NCI-H774 (cell line): ENCODE results near the gene MCC.

ENCODE experiments used
- DNase-seq: peaks from one replicate; lab custom pipeline; 2025; lab: John Stamatoyannopoulos, UW

The MCC gene

GRCh38 chr5:113202287-113202686 lies 286.0 kb downstream of the MCC start:
- no peak for DNase-seq

DNA sequence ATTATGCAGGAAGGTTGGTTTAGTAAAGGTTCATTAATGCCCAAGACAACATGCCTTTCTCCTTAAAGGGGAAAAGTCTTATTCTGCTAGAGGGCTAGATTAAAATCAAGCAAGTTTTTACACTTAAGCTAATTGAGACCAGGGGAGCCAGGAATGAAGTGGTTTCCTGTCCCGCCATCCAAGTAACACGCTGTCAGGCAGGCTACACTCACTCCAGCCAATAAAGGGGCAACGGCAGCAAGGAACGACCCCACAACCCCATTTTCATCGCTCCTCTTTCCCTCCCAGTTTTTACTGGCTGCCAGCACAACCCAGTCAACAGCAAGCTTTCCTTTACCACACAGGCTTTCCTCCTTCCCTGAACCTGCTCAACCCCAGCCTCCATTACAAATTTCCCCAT lies 286.5 kb downstream of the MCC start:
- no peak for DNase-seq

DNA sequence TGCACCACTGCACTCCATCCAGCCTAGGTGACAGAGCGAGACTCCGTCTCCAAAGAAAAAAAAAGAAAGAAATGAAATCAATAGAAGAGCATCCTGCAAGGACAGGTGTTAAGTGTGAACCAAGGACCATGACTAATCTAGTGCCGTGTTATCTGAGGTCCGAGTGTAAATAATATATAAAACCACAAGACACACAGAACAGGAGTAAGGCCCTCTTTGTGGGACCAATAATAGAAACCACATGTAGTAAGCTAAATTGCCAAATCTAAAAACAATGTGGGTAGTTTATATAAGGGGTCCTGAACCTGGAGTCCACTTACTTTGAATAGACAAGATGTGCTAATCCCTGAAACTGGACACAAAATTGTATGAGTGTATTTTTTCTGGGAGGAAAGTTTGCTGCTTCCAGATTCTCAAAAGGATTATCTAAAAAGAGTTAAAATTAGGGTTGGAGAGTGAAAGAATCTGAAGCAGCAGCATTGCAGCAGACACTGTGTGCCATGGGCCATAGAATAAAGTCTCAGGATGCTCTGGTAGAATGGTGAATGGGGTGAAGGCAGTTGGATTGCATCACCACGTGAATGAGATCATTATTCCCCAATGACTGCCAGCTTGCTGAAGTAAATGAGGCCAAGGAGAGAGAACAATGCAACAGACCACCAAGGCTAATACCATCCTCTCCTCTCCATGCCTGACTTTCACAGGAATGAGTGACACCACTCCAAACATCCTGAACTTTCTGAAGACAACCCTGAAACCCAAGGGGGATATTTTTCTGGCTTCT lies 288.9 kb downstream of the MCC start:
- DNase-seq: no peak

DNA sequence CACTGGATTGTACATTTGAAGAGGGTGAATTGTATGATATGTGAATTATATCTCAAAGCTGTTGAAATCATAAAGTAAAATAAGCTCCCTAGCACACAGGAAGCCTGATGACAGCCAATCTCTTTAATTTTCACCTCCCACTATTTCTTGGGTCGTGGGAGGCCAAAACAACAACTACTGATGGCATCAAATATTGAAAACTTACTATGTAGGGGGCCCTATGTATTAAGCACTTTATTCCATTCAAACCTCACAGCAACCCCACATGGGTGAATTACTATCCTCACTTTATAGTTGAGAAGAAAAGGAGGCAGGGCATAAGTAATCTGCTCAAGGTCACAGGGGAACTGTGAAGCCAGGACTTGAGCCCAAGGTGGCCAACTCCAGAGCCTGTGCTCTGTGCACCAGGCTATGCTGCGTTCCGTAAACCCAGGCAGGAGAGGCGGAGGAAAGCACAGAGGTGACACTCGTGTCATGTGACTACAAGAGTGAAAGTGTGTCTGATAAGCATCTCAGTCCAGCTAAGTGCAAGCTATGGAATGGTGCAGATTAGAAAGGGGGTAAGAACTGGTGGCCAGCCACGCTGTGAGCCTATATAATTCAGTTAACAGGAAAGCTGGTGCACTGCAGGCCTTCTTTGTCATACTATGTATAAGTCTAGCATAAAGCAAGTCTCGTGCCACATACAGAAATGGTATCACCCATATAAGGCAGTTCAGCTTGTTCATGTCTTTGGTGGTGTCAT lies 290.6 kb downstream of the MCC start:
- DNase-seq: no peak

DNA sequence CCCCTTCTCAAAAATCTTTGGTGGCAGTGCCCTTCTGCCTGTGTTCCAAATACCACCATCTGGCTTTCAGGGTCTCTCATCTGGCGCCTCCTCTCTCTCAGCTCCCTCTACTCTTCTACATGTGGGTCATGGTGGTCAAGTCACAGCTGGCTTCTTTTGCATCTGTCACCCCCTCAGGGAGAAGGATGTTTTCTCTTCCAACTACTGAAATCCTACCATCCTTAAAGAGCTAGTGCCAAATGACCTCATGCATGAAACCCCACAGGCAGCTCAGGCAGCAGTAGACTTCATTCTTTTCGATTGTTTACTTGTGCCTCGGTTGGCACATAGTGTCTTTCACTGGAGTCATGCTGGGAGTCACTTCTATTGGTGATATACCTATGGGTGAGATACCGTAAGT lies 292.5 kb downstream of the MCC start:
- DNase-seq: no peak

GRCh38 chr5:113195251-113195650 lies 293.0 kb downstream of the MCC start:
- no peak for DNase-seq

DNA sequence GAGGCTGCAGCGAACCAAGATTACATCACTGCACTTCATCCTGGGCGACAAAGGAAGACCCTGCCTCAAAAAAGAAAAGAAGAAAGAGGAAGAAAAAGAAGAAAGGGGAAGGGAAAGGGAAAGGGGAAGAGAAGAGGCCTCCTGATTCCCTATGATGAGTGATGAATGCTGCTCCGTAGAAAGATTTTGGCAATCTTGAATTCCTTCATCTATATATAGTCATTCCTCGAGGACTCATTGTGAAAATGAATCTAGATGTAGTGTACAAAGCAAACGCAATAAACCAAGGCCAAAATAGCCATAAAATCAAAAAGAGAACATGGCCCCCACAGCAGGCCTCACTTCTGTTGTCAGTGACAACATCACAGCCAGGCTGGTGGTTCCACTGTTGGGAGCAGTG lies 293.7 kb downstream of the MCC start:
- DNase-seq: no peak

GRCh38 chr5:113194125-113194524 lies 294.1 kb downstream of the MCC start:
- no peak for DNase-seq

DNA sequence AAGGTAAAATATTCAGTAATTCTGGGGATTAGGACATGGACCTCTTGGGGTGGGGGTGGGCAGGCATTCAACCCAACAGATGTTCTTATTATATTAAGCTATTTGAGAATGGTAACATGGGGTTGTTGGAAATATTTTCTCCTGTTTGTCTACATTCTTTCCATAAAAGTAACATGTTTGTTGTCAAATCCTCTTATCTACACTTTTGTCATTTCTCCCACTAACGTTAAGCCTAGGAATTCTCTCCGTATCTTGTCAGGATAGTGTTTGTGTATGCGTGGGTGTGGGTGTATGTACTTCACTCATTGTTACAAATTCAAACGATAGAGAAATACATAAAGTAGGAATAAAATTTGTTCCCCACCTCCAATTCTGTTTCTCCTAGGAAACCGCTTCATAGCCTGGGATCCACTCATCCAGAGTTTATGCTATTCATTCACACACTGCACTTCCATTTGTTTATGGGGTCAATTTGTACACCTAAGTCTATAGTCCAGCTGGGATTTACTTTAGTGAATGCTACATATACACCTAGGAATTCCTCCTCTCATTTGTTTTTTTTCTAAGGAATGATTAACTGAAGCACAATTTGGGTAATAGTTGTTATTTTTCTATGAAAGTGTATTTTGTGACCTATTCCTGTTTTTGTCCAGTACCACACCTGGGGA lies 294.8 kb downstream of the MCC start:
- no peak for DNase-seq

DNA sequence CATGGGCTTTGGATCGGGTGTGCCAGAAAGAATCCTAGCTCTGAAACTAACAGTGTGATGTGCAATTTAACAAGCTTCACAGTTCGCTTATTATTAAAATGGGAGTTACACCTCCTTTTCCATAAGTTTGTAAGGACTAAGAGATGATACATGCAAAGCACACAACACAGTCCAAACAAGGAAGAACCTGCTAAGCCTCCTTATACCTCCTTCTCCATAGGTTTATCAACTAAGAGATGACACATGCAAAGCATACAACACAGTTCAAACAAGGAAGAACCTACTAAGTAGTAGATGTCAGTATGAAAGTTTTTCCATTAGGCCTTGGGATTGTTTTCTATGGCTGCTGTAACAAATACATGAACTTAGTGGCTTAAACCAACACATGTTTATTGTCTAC lies 295.7 kb downstream of the MCC start:
- DNase-seq: no peak

DNA sequence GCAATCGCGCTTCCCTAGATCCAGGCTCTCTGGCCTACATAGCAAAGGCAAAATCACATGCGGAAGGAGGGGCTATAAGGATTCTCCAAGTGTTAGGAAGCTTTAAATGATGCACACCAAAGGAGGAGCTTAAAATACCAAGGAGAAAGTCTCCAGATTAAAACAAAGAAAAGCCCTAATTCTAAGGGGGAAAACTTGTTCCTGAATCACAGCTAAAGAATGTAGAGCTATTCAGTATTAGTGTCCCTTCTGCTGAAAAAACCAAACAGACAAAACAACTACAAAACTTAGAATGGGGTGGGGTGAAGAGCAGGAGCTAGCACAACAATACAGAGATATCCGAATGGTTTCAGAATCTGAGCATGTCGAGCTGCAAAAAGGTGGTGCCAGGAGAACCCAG lies 297.9 kb downstream of the MCC start:
- DNase-seq: no peak

GRCh38 chr5:113189291-113189690 lies 299.0 kb downstream of the MCC start:
- DNase-seq: no peak

DNA sequence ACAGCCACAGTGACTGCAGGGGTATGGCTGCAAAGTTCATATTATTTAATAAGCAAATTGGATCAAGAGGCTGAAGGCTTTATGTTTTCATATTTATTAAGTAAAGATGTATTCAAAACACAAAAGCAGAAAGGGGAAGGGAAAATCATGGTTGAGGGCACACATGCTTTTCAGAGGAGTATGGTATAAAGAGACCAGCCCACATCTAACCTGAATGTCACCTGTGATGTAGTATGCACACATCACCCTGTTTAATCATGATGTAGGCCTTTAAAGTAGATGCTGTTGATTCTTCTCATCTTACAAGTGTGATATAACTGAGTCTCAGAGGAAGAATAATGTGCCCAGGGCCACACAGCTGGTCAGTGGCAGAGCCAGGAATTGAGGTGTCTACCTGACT lies 299.8 kb downstream of the MCC start:
- DNase-seq: no peak

- no peak for DNase-seq
Measured at GRCh38 chr5:113187906-113188305, 300.3 kb downstream of the MCC start.

DNA sequence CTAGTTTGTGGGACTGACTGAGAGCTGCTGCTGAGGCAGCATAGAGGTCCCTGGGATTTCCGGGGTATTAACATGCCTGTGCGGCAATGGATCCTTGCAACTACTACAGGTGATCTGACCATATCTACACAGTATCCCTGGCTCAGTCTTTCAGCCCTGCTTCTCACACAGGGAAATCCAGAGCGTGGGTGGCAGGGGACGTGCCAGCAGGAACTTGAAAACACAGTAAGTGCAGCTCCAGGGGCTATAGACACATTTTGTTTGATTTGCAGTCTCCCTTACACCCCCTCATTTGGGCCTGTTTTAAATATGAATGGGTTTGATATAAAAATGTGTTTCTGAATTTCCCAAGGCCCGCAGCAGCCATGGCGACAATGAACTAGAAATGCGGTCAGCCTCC lies 302.2 kb downstream of the MCC start:
- no peak for DNase-seq

DNA sequence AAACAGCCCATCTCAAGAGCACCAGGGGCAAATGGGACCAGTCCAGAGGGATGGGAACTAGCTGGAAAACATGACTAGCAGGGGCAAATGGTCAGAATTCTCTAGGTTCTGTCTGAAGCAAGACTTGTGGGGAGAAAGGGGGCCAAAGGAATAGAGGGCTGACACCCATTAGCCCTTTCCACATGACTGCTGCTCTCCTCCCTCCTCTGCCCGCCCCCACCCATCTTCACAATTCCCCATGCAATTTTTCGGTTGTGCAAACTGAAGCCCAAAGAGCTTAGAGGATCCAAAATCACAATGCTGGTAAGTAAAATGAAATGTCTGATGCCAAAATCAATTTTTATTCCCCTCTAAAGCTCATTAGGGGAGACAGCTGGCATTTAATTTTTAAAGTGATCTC lies 304.6 kb downstream of the MCC start:
- no peak for DNase-seq

DNA sequence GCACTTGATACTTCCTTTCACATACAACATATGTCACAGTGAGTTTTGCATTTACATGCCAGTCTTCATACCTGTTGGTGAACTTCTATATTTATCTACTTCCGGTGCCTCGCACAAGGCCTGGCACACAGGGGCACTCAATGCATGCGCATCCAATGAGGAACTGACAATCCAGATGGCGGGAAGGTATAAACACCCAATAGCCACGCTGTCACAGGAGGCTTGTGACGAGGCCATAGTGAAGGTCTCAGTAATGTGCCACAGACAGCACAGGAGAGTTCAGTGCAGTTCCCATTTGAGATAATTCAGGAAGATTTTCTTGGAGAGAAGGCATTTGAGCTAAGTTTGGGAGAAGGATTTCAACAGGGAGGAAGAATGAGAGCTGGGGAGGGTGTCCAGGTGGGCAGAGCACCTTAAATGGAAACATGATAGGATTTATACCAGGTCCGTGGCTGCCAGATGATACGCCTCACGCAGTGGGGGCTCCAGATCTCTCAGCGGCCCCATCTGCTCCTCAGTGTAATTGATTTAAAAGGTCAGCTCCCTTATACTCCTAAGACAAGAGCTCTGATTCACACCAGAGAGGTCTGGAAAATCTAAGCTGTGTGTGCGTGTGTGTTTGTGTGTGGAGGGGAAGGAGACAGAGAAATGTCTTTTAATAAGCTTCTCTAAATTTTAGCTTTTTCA lies 305.5 kb downstream of the MCC start:
- no peak for DNase-seq

DNA sequence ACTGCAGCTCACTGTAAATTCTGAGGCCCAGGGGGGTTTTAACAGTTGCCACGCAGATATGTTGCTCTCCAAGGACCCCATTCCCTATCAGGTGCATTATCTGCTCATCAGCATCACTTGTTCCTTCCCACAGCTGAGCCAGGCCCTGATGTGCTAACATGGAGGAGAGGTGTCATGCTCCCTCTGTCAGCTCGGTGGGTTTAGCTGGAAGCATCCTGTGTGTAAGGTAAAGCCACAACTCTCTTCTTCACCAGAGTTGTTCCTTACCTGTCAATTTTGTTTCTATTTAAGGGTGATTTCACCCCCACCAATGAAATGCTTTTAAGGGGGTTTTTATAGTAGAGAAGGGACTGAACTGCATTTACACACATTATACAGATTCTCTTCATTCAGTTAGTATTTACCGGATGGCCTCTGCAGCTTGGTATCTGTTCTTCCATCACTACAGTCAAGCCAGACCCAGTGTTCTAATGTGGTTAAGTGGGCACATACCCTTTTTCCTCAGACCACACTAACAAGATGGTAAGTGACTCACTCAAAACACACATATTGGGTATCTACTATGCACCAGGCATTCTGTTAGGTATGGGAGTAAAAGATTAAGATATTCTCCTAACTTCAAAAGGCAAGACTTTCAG lies 306.3 kb downstream of the MCC start:
- no peak for DNase-seq

- DNase-seq: no peak
Measured at GRCh38 chr5:113181409-113181808, 306.8 kb downstream of the MCC start.

DNA sequence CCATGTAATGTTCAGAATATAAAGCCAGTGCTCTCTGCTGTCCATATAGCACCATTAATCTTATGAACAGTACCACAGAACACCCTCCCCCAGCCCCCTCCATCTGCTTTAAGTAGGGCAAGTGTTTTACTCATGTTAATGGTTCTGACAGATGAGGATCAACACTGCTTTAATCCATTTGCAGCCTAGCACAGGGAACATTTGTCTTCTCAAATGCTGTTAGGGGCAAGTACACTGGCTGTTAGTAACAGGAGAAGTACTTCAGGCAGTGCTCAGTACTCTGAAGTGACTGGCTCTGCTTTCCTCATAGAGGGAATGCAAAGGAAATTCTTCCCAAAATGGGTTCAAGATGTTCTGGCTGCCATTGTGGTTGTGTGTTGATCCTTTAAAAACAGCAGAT lies 309.1 kb downstream of the MCC start:
- no peak for DNase-seq

- no peak for DNase-seq
Measured at GRCh38 chr5:113178073-113178779, 310.0 kb downstream of the MCC start.
